Measurements from ENCODE around the gene SORD.

SORD gene

DNA sequence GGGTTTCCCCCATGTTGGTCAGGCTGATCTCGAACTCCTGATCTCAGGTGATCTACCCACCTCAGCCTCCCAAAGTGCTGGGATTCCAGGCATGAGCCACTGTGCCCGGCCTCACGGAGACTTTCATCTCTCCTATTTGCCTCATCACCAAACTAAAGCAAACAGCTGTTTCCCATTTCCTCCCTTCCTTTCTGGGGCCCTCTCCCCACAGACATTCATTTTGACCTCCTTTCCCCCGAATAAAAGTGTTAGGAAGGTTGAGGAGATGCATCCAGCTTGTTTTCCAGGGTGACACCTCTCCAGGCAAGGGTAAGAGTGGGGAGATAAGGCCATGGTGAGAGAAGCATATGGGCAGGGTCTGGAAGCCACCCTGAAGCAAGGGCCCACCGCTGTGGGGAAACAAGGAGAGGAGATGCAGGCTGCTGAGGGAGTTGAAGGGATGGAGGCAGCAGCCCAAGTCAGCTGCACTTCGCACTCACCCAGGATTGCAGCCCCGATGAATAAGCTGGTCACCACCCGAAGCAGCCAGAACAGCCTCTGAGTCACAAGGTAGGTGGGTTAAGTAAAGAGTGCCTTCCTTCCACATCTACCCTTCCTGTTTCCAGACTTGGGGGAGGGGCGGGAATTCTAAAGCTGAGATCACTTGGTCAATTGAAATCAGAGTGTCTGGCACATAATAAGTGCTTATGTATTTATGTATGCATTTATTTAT, 98.9 kb downstream of the SORD start:
- in situ Hi-C loops (cut with HindIII; ENCODE audit: low sequenced_read_pairs) = no loop called here
- DNase-seq (ENCODE audit: low read depth) = peak; percentile 6
- TF ChIP-seq, protein P1, sequence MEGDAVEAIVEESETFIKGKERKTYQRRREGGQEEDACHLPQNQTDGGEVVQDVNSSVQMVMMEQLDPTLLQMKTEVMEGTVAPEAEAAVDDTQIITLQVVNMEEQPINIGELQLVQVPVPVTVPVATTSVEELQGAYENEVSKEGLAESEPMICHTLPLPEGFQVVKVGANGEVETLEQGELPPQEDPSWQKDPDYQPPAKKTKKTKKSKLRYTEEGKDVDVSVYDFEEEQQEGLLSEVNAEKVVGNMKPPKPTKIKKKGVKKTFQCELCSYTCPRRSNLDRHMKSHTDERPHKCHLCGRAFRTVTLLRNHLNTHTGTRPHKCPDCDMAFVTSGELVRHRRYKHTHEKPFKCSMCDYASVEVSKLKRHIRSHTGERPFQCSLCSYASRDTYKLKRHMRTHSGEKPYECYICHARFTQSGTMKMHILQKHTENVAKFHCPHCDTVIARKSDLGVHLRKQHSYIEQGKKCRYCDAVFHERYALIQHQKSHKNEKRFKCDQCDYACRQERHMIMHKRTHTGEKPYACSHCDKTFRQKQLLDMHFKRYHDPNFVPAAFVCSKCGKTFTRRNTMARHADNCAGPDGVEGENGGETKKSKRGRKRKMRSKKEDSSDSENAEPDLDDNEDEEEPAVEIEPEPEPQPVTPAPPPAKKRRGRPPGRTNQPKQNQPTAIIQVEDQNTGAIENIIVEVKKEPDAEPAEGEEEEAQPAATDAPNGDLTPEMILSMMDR (IDR thresholded peaks at IDR 0.05; ENCODE audit: low read depth, low read length, missing control alignments) = no peak
- no peak overlapping the region for H3K4me3 ChIP-seq (ENCODE audit: low read depth, low read length)

DNA sequence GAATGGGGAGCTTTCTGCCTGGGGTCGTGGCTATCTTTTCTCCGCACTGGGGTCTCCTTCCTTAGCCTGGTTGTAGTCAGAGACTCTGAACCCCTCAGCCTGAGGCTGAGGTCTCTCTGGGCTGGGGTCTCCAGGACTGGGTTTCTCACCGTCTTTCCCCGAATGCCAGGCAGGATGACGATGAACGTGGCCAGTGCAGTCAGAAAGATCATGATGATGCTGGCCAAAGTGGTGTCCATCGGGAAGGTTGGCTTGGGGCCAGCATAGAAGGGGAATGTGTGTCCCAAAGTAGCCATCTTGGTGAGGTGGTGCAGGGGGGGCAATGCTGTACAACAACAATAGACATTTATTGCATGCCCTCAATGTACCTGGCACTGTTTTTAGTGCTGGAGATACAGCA, 99.7 kb downstream of the SORD start:
- no peak for DNase-seq (ENCODE audit: low read depth)
- in situ Hi-C loops (cut with HindIII; ENCODE audit: low sequenced_read_pairs) = no loop called here
- H3K4me3 ChIP-seq (ENCODE audit: low read depth, low read length) = no peak overlapping the region
- TF ChIP-seq, protein P1 (IDR thresholded peaks at IDR 0.05; ENCODE audit: low read depth, low read length, missing control alignments) = no peak

GRCh38 chr15:45123397-45123796, 100.4 kb downstream of the SORD start:
- H3K4me3 ChIP-seq (ENCODE audit: low read depth, low read length) = no peak overlapping the region
- TF ChIP-seq, protein P1 (IDR thresholded peaks at IDR 0.05; ENCODE audit: low read depth, low read length, missing control alignments) = no peak
- in situ Hi-C loops (cut with HindIII; ENCODE audit: low sequenced_read_pairs) = no loop called here
- no peak for DNase-seq (ENCODE audit: low read depth)

GRCh38 chr15:45126535-45127158, 103.7 kb downstream of the SORD start:
- DNase-seq (ENCODE audit: low read depth) = no peak
- no peak overlapping the region for H3K4me3 ChIP-seq (ENCODE audit: low read depth, low read length)
- TF ChIP-seq, protein P1 (IDR thresholded peaks at IDR 0.05; ENCODE audit: low read depth, low read length, missing control alignments) = peak; percentile 66
- in situ Hi-C loops (cut with HindIII; ENCODE audit: low sequenced_read_pairs) = no loop called here

Measured in astrocyte of the cerebellum (primary cell).